ENCODE data around the gene KCNJ8.
A peak's percentile ranks its signal among the peaks of the same experiment; 100 is the strongest.
"Not testable (repeated sequence)": the region's sequence is repeated elsewhere in the genome, so short reads cannot be mapped to it uniquely, and the experiment has no call there.

The KCNJ8 gene

GRCh38 chr12:21774358-21775132, at the start of gene KCNJ8:
TSS of gene KCNJ8 (minus strand) at chr12:21774706. CDS start at chr12:21773616, 1,090 bp downstream.
- DNase-seq, result peak in 46 of 51 donors; percentile 3 to 83 (median 56)

DNA sequence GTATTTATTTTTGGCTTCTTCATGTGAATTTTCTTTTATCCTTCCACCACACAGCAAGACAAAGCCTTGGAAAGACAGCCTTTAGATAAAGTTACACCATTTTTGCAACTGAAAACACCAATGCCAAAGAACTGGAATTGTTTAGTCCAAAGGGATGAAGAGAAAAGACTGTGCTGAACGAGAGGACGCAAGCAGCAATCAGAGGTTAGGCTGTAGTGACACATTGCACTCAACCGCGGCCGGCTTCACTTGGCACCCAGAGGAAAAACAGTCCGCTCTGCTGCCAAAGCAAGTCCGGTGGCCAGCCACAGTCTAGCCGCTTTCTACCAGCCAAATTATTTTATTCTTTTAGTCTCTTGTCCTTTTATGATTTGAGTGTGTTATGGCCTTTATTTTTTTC, 49.1 kb upstream of the KCNJ8 start:
- peak in 31 of 51 donors; percentile 2 to 70 (median 27) for DNase-seq

DNA sequence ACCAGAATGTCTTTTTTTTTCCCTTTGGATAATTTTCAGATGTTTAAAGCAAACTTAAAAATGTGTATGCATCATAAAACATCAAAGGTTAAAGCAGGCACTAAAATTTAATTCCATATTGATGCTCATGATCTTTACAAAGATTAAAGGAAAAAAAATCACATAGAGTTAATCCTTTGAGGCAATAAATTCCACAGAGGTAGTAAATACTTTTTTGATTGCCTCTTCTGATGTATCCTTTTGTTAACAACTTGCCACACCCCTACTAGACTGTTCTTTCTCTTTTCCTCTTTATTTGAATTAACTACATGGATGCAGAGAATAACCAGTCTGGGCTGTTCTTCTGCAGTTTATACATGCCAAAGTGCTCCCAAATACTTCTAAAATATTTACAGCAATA, 45.2 kb upstream of the KCNJ8 start:
- no peak for DNase-seq

- no peak for DNase-seq
These were observed 44.7 kb upstream of the KCNJ8 start for GRCh38 chr12:21819236-21819635.

GRCh38 chr12:21818627-21819026, 44.1 kb upstream of the KCNJ8 start:
- DNase-seq, result no peak

GRCh38 chr12:21815306-21816062, 41.0 kb upstream of the KCNJ8 start:
- no peak for DNase-seq

DNA sequence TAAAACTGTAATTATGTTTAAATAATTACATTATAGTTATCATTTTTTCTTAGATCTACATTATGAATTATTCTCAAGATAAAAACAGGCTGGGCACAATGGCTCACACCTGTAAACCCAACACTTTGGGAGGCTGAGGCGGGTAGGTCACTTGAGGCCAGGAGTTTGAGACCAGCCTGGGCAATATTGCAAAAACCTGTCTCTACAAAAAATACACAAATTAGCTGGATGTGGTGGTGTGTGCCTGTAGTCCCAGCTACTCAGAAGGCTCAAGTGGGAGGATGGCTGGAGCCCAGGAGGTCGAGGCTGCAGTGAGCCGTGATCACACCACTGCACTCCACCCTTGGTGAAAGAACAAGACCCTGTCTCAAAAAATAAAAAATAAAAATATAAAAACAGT, 40.3 kb upstream of the KCNJ8 start:
- DNase-seq, result no peak

GRCh38 chr12:21814327-21814726, 39.8 kb upstream of the KCNJ8 start:
- no peak for DNase-seq

DNA sequence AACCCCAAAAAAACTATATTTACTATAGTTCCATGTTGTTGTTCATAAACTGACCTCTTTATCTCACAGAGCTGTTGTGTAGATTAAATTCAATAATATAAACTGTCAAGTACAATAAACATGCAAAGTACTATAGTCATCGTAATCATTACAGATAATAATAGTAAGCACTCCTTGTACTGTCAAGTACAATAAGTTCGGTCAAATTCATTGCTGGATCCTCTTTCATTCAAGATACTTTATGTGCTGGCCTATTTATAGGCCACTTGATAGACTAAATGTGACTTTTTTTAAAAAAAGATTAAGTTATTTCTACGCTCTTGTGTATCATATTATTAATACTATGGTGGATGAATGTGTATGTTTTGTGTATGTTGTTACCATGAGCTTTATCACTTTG, 39.2 kb upstream of the KCNJ8 start:
- no peak for DNase-seq

- DNase-seq, result no peak
These were observed 38.6 kb upstream of the KCNJ8 start for GRCh38 chr12:21813125-21813524.

DNA sequence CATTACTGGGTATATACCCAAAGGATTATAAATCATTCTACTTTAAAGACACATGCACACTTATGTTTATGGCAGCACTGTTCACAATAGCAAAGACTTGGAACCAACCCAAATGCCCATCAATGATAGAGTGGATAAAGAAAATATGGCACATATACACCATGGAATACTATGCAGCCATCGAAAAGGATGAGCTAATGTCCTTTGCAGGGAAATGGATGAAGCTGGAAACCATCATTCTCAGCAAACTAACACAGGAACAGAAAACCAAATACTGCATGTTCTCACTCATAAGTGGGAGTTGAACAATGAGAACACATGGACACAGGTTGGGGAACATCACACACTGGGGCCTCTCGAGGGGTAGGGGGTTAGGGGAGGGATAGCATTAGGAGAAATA, 37.8 kb upstream of the KCNJ8 start:
- DNase-seq, result not testable (repeated sequence)

DNA sequence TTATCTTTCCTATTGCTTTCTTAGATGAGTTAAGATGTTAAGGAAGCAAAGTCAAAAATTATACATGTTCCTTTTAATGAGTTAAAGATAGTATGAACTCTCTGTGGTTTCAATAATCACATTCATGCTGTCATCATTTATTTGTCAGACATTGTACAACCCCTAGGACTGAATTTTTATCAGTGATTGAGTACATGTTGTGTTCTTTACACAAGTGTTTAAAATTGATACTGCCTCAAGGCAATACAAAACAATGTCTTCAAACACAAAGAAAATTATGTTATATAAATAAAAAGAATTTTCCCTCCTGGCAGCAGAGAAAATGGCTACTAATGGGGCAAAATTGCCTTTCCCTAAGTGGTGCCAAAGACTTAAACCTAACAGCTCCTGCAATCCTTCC, 34.6 kb upstream of the KCNJ8 start:
- DNase-seq, result no peak

DNA sequence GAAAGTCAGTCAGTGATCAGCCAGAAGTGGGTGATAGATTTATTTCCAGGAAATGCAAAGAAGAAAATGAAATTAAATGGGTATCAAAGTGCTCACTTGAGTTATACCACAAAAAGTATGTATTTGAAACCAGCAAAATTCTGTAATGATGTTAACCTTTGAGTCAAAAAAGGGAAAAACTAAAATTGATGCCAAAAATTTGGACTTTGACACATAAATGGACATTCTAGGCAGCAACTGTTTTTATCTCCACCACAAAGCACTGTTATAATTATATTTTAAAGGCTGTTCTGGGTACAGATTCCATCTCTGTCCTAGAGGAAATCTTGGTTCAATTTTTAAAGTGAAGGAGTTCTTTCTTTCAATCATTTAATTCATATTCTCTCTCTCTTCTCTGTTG, 31.7 kb upstream of the KCNJ8 start:
- DNase-seq, result no peak

GRCh38 chr12:21801522-21802288, 27.2 kb upstream of the KCNJ8 start:
- DNase-seq, result no peak

- DNase-seq, result no peak
These were observed 25.5 kb upstream of the KCNJ8 start for GRCh38 chr12:21800011-21800410.

DNA sequence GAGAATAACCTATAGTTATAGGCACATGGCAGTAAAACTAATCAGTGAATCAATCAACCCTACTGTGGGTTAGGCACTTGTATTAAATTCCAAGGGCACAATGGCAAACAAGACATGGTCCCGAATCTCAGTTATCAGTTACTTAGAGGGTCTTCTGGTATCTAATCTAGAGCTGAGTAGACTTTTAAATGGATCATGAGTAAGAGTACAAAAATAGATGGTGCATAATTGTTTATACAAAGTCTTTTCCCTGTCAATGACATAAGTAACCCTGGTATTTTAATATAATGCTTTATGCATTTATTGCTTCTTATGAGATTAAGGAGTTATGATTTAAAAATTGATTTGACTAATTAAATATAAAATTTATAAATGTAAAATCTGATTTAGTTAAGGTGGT, 23.0 kb upstream of the KCNJ8 start:
- DNase-seq, result no peak

- DNase-seq, result no peak
These were observed 21.3 kb upstream of the KCNJ8 start for GRCh38 chr12:21795648-21796328.

- not testable (repeated sequence) for DNase-seq
These were observed 20.5 kb upstream of the KCNJ8 start for GRCh38 chr12:21794807-21795595.

DNA sequence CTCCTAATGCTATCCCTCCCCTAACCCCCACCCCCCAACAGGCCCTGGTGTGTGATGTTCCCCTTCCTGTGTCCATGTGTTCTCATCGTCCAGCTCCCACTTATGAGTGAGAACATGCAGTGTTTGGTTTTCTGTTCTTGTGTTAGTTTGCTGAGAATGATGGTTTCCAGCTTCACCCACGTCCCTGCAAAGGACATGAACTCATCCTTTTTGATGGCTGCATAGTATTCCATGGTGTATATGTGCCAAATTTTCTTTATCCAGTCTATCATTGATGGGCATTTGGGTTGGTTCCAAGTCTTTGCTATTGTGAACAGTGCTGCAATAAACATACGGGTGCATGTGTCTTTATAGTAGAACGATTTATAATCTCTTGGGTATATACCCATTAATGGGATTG, 15.2 kb upstream of the KCNJ8 start:
- not testable (repeated sequence) for DNase-seq

- no peak for DNase-seq
These were observed 13.8 kb upstream of the KCNJ8 start for GRCh38 chr12:21788089-21788983.

Measured in hypothalamus (tissue), 51 donors.